HepG2 (cell line): ENCODE data around the gene C5orf47. TPM values are rescaled to one million over a fixed set of nuclear protein-coding genes. Genes with fewer than 3 reads are reported as not detected.
A peak's percentile ranks its signal among the peaks of the same experiment; 100 is the strongest.

ENCODE experiments used
- ATAC-seq: fragments of 200-7000 bp; cut with Tn5 transposase; 3 replicates; pipeline ENCODE4 v1.9.1; 2020; ENCODE audit warnings: mild to moderate bottlenecking, moderate library complexity
- BruUV-seq: library from RNA; stranded (reverse); fragments of 400-500 nt; replicated peaks from 2 replicates; lab custom pipeline; 2021; lab: Mats Ljungman, UMichigan
- CTCF ChIA-PET: fragments of 300-600 bp; formaldehyde crosslinking; extraction: SDS; loops from one replicate; lab custom pipeline; 2021; ENCODE audit warnings: low total read pairs, inconsistent platforms, low intra/inter-chr PET ratio; lab: Yijun Ruan, JAX
- POLR2A ChIA-PET: fragments of 350-600 bp; sonication (Branson Sonifier 250); formaldehyde crosslinking; loops from one replicate; lab custom pipeline; 2020; ENCODE audit warnings: antibody characterized with exemption, inconsistent platforms; lab: Yijun Ruan, JAX
- DNase-seq: peaks from one replicate; pipeline ENCODE4 v3.0.0-alpha.2; 2015; ENCODE audit warnings: low spot score
- FAIRE-seq: peaks from 3 replicates; lab custom pipeline; 2011; peaks lifted over from hg19 to GRCh38; lab: Jason Lieb, UNC
- H2AFZ ChIP-seq: one replicate; pipeline ENCODE4 v1.6.1; 2011; ENCODE audit warnings: low read length, inconsistent platforms
- H3K27ac ChIP-seq: fragments of 300-600 bp; 3 replicates; pipeline ENCODE4 v1.8.0; 2011; ENCODE audit warnings: mixed run types, mild to moderate bottlenecking, mixed read lengths, low read length, inconsistent platforms; ENCODE audit not compliant: insufficient read depth; ENCODE audit errors: extremely low read length
- H3K27me3 ChIP-seq, 2 experiments: fragments of 200-600 bp in 1 of 2; 2 replicates in 1 of 2; 3 replicates in 1 of 2; pipeline versions ENCODE4 v1.6.0 to v1.8.0; 2011; ENCODE audit warnings: low read length in 2 of 2, mild to moderate bottlenecking in 2 of 2, moderate library complexity in 2 of 2, inconsistent platforms in 1 of 2; ENCODE audit not compliant: insufficient read depth in 2 of 2, control insufficient read depth in 1 of 2
- H3K36me3 ChIP-seq, 2 experiments: fragments of 200-600 bp in 1 of 2; replicated peaks in 1 of 2; 2 replicates in 1 of 2; 3 replicates in 1 of 2; pipeline versions ENCODE4 v1.5.1 to v1.8.0; 2011; ENCODE audit warnings: low read length in 2 of 2, inconsistent platforms in 1 of 2; ENCODE audit not compliant: insufficient read depth in 2 of 2, control insufficient read depth in 1 of 2
- H3K4me1 ChIP-seq: 2 replicates; pipeline ENCODE4 v1.5.1; 2012; ENCODE audit warnings: low read length, inconsistent platforms; ENCODE audit not compliant: insufficient read depth
- H3K4me2 ChIP-seq: 2 replicates; pipeline ENCODE4 v1.6.0; 2011; ENCODE audit warnings: low read depth, low read length, inconsistent platforms
- H3K4me3 ChIP-seq, 3 experiments: fragments of 200-600 bp in 1 of 3; sonication (generic), shearing (Covaris generic) in 1 of 3; replicated peaks in 1 of 3; 2 replicates each; pipeline ENCODE4 v1.5.1; 2011 to 2016; ENCODE audit warnings: low read length in 3 of 3, inconsistent platforms in 2 of 3, low read depth in 2 of 3, mild to moderate bottlenecking in 2 of 3, control low read depth in 1 of 3, mixed read lengths in 1 of 3; ENCODE audit not compliant: insufficient read depth in 1 of 3
- H3K79me2 ChIP-seq: one replicate; pipeline ENCODE4 v1.6.1; 2011; ENCODE audit warnings: low read length, inconsistent platforms; ENCODE audit not compliant: insufficient read depth
- H3K9ac ChIP-seq: 2 replicates; pipeline ENCODE4 v1.6.0; 2011; ENCODE audit warnings: mild to moderate bottlenecking, low read depth, low read length, inconsistent platforms; ENCODE audit not compliant: insufficient read depth
- H3K9me3 ChIP-seq: 2 replicates; pipeline ENCODE4 v1.5.1; 2012; ENCODE audit warnings: mild to moderate bottlenecking, low read length
- H4K20me1 ChIP-seq: 2 replicates; pipeline ENCODE4 v1.6.0; 2011; ENCODE audit warnings: inconsistent platforms, mild to moderate bottlenecking, low read length, moderate library complexity; ENCODE audit not compliant: insufficient read depth
- ATAD3A ChIP-seq: sonication (generic); formaldehyde crosslinking; IDR thresholded peaks from 2 replicates; pipeline ENCODE4 v1.4.0; 2020; ENCODE audit warnings: missing genetic modification reagents
- ATF6 ChIP-seq: sonication (generic); formaldehyde crosslinking; conservative IDR thresholded peaks from 2 replicates; pipeline ENCODE4 v1.4.0; 2020; ENCODE audit warnings: missing genetic modification reagents
- HNRNPH1 ChIP-seq: fragments of 200-400 bp; formaldehyde crosslinking; optimal IDR thresholded peaks from 2 replicates; pipeline ENCODE3; 2017; ENCODE audit warnings: mild to moderate bottlenecking, low read depth, low read length
- MBNL3 ChIP-seq: fragments of 250-450 bp; sonication (Bioruptor Pico); conservative IDR thresholded peaks from 2 replicates; pipeline ENCODE4 v1.8.0; 2022; ENCODE audit warnings: mild to moderate bottlenecking, inconsistent platforms
- TCF7L2 ChIP-seq: IDR thresholded peaks from 2 replicates; pipeline ENCODE4 v1.6.1; 2011; ENCODE audit warnings: mild to moderate bottlenecking, low read depth, low read length, moderate library complexity
- ZFAT ChIP-seq: sonication (generic); formaldehyde crosslinking; conservative IDR thresholded peaks from 2 replicates; pipeline ENCODE4 v1.8.1; 2023; ENCODE audit warnings: missing genetic modification reagents, inconsistent platforms
- WGBS: methylation state at CpG from one replicate; pipeline ENCODE4 v1.1.6; 2017; ENCODE audit warnings: low lambda C conversion rate; 5-methylcytosine and 5-hydroxymethylcytosine counted together
- in situ Hi-C: cut with HindIII; loops from 2 replicates; pipeline ENCODE4 v1.10.0; 2017; ENCODE audit warnings: low pct_unique_long_range_greater_than_20kb; ENCODE audit not compliant: extremely low pct_ligation_motif_present
- intact Hi-C: fragments of 100-400 bp; cut with micrococcal nuclease; formaldehyde crosslinking; loops from one replicate; pipeline ENCODE4 v1.10.0; 2022; ENCODE audit not compliant: unreplicated experiment
- polyA plus RNA-seq, 8 experiments: library from polyadenylated mRNA; depleted of rRNA in 3 of 8; stranded (reverse) in 7 of 8; unstranded in 1 of 8; fragments of >200 nt; fragmentation: Illumina TruSeq in 4 of 8; extraction: Trizol in 4 of 8; gene quantifications; 2 replicates each; pipeline versions ENCODE4 v1.2.1 to v1.2.3, GENCODE V29; 2011 to 2016; ENCODE audit warnings: low read depth in 4 of 8, missing spikeins in 1 of 8, mixed read lengths in 1 of 8; ENCODE audit not compliant: insufficient read depth in 1 of 8
- total RNA-seq, 5 experiments: library from RNA; depleted of rRNA; stranded (reverse); fragments of >200 nt; fragmentation: Illumina TruSeq; extraction: Trizol; gene quantifications; 2 replicates each; pipeline ENCODE4 v1.2.3, GENCODE V29; 2016; ENCODE audit warnings: low read depth in 1 of 5

Gene C5orf47
- total and polyA plus RNA-seq, 2 of the 13 experiments (the other 11 are each of a cell fraction or from before 2014, with no cell fraction given) = not detected

GRCh38 chr5:173968154-173968797, 20.7 kb upstream of the C5orf47 start:
- TF ChIP-seq ATAD3A (CRISPR knock-in tag) = no peak
- TF ChIP-seq MBNL3 (CRISPR knock-in tag) = no peak
- no peak for TF ChIP-seq ATF6 (CRISPR knock-in tag)
- TF ChIP-seq HNRNPH1 = no peak
- TF ChIP-seq ZFAT (CRISPR knock-in tag) = no peak
- no peak for TF ChIP-seq TCF7L2
- TF ChIP-seq, all 625 proteins: peak for 0

More at GRCh38 chr5:173968154-173968797, 20.7 kb upstream of the C5orf47 start:
- ChIA-PET POLR2A (interaction anchor here (1.3 to 3.3 kb wide), 5 partner anchors 15 to 202 kb away, joined by 3 to 30 read pairs (median 8); no protein-coding TSS in a partner anchor), CTCF (no interaction called here)
- no peaks in the 10 kb centered on the region for H3K36me3 ChIP-seq
- FAIRE-seq (no peak), DNase-seq (no peak), ATAC-seq (no peak)
- no peak overlapping the region for H2AFZ ChIP-seq
- peaks cover 70% of the 10 kb centered on the region for H3K4me1 ChIP-seq
- intact Hi-C loops (loop anchor here (2.0 to 5.0 kb wide), 2 partner anchors 36 to 201 kb away; no protein-coding TSS in a partner anchor), in situ Hi-C loops (loop anchor here (5.0 to 25.0 kb wide), 2 partner anchors 36 to 206 kb away; no protein-coding TSS in a partner anchor)
- no peak overlapping the region for H3K4me3 ChIP-seq
- WGBS = 100% methylated on average over 9 of the region's 9 CpGs
- no peaks in the 10 kb centered on the region for H3K9me3 ChIP-seq
- no peak overlapping the region for H3K4me2 ChIP-seq
- no peaks in the 10 kb centered on the region for H3K79me2 ChIP-seq
- H3K27me3 ChIP-seq = no peaks in the 10 kb centered on the region
- H4K20me1 ChIP-seq = no peaks in the 10 kb centered on the region
- H3K9ac ChIP-seq = no peak overlapping the region
- BruUV-seq = no TSS peak
- peak overlapping the region; percentile 85 for H3K27ac ChIP-seq
